ENCODE measurements around the gene NARS2. TPM values are rescaled to one million over a fixed set of nuclear protein-coding genes. Genes with fewer than 3 reads are reported as not detected.

The NARS2 gene
- 10 to 100 TPM; 10.1 to 24.7 TPM for total RNA-seq

DNA sequence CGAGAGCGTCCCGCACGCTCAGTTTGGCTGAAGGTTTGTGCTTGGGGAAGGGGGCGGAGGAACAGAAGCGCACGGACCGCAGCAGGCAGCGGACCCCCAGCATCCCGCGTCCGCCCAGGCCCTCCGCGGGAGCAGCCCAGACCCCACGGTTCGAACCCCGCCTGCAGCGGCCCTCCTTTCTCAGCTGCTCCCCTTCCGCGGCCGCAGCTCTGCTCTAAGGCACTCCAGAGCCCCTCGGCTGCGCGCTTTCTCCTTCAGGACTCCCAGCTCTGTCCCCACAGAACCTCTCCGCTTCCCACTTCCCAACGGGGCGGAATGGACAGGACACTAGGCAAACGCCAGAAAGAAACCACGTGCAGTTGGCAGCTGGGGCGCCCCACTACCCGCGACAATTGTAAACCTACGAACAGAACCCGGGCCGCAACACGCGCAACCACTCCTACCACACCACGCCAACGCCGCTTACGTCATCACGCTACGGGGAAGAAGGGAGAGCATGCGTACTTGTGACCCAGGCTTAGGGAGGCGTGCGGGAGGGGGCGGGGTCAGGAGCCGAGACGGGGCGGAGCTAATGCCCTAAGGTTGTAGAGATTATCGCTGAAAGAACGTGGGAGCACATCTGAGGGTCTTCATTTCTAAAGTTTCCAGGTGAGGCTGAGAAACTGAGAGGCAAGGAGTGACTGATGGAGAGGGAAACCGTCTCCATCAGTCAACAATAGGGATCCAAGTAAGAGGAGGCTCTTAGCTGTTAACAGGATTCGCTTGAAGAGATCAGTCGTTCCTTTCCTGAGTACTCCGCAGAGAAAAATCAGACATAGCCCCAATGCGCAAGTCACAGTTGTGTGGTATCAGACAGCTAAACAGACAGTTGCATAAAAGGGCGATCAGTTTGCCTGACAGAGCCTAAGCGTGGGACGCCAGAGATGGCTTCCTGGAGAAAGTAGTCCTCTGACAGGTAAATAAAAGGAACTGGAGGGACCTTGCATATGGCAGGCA lies at the start of gene NARS2:
Gene NARS2, minus strand, starts transcription at position 479 of the 996 bp plus-strand sequence. Its CDS starts 376 bp downstream, at position 103.
- Histone ChIP-seq H3K4me1 (peaks cover 21% of the 10 kb centered on the region), H3K27me3 (no peaks in the 10 kb centered on the region), H3K9me3 (no peaks in the 10 kb centered on the region), H3K27ac (peak within 1 kb of the TSS; percentile 75 to 91 (median 84)), H3K36me3 (replicated peaks in 1 of 2; ENCODE audit: insufficient read depth in 1 of 2, low read depth in 2 of 2) (peaks cover 0 to 2% of the 10 kb centered on the region in 2 donors), H3K4me3 (peak within 1 kb of the TSS; percentile 69 to 83)
- TF ChIP-seq POLR2A (IDR thresholded peaks at IDR 0.05) (peak; percentile 57 to 86 (median 80)), CTCF (IDR thresholded peaks at IDR 0.05) (peak in 1 of 7 experiments; percentile 9)
- WGBS, 2 donors, result 0 to 1% methylated on average over 27 to 60 of the region's 60 CpGs
- DNase-seq, result peak; percentile 97 to 98 (median 98)
- peak; percentile 99 for ATAC-seq
- intact Hi-C loops (cut with DNase I), result loop anchor here (10.0 kb wide), 1 partner anchor 160 kb away; the partner anchor contains the start of gene GAB2

- H3K27ac ChIP-seq, result no peak overlapping the region
- DNase-seq (no peak), ATAC-seq (no peak)
- intact Hi-C loops (cut with DNase I), result no loop called here
- no peaks in the 10 kb centered on the region for H3K27me3 ChIP-seq
- WGBS, 2 donors, result 61 to 63% methylated on average over 5 of the region's 5 CpGs
- H3K4me3 ChIP-seq, result no peak overlapping the region
- H3K4me1 ChIP-seq, result no peaks in the 10 kb centered on the region
- H3K36me3 ChIP-seq (replicated peaks in 1 of 2; ENCODE audit: insufficient read depth in 1 of 2, low read depth in 2 of 2), result no peaks in the 10 kb centered on the region
- no peak for TF ChIP-seq CTCF (IDR thresholded peaks at IDR 0.05)
- no peak for TF ChIP-seq POLR2A (IDR thresholded peaks at IDR 0.05)
- peaks cover 0 to 16% (median 0%) of the 10 kb centered on the region in 3 donors for H3K9me3 ChIP-seq
These were observed 48.0 kb upstream of the NARS2 start for GRCh38 chr11:78622666-78623065.

DNA sequence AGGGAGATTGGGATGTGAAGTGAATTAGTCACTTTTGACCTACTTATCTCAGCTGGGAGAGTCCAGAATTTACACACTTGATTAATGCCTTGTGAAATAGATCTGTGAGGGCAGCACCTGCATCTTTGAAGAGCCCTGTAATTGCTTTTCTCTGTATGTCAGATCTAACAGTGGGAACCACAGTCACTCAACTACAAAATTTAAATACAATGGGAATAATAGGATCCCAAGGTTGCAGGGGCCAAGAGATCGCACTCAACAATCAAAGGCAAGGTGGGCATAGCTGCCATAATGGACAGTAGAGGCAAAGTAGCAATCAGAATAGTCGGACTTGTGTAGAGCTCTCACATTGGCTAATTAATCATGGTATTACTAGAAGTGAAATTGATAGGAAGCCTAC lies 45.5 kb upstream of the NARS2 start:
- intact Hi-C loops (cut with DNase I), result no loop called here
- DNase-seq (no peak), ATAC-seq (no peak)
- WGBS, 2 donors, result 69 to 89% methylated on average over 2 of the region's 2 CpGs
- Histone ChIP-seq H3K36me3 (replicated peaks in 1 of 2; ENCODE audit: insufficient read depth in 1 of 2, low read depth in 2 of 2) (no peaks in the 10 kb centered on the region), H3K27me3 (no peaks in the 10 kb centered on the region), H3K9me3 (peaks cover 0 to 16% (median 0%) of the 10 kb centered on the region in 3 donors), H3K4me1 (no peaks in the 10 kb centered on the region), H3K4me3 (no peak overlapping the region), H3K27ac (no peak overlapping the region)
- TF ChIP-seq CTCF (IDR thresholded peaks at IDR 0.05) (no peak), POLR2A (IDR thresholded peaks at IDR 0.05) (no peak)

DNA sequence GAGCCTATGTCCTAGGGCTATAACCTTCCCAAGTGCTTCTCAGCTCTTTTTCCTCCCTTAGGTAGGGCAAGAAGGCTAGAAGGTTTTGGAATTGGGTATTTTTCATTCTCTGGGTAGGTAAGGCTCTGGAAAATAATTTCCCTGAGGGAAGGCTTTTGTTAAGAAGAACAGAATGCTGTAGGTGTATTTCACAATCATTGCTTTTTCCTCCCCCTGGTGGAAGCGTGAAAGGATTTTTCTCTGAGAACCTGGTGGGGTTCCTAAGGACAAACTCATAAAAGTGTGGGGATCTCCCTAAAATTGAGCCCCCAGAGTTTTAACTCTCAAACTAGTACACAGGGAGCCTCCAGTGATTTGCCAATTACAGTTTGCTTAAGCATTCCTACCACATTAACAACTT lies 41.1 kb upstream of the NARS2 start:
- ATAC-seq (no peak), DNase-seq (no peak)
- TF ChIP-seq POLR2A (IDR thresholded peaks at IDR 0.05) (no peak), CTCF (IDR thresholded peaks at IDR 0.05) (no peak)
- no peak overlapping the region for H3K27ac ChIP-seq
- no peaks in the 10 kb centered on the region for H3K27me3 ChIP-seq
- intact Hi-C loops (cut with DNase I), result no loop called here
- H3K4me3 ChIP-seq, result no peak overlapping the region
- WGBS, 2 donors, result 78 to 94% methylated on average over 1 of the region's 1 CpG
- H3K36me3 ChIP-seq (replicated peaks in 1 of 2; ENCODE audit: insufficient read depth in 1 of 2, low read depth in 2 of 2), result no peaks in the 10 kb centered on the region
- no peaks in the 10 kb centered on the region for H3K4me1 ChIP-seq
- peaks cover 0 to 15% (median 0%) of the 10 kb centered on the region in 3 donors for H3K9me3 ChIP-seq
